ENCODE results near the gene CCDC71L.

DNA sequence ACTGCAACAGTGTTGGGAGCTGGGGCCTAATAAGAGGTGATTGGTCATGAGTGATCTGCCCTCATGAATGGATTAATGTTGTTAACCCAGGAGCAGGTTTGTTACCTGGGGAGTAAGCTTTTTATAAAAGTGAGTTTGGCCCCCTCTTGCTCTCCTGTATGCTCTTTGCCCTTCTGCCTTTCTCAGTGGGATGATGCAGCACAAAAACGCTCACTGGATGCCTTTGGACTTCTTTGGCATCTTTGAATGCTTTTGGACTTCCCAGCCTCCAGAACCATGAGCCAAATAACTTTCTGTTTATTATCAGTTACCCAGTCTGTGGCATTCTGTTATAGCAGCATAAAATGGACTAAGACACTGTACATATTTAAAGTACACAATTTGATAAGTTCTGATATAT, 48.5 kb downstream of the CCDC71L start:
- TF ChIP-seq, protein P1, sequence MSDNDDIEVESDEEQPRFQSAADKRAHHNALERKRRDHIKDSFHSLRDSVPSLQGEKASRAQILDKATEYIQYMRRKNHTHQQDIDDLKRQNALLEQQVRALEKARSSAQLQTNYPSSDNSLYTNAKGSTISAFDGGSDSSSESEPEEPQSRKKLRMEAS (IDR thresholded peaks at IDR 0.05), result no peak
- TF ChIP-seq, protein P2, sequence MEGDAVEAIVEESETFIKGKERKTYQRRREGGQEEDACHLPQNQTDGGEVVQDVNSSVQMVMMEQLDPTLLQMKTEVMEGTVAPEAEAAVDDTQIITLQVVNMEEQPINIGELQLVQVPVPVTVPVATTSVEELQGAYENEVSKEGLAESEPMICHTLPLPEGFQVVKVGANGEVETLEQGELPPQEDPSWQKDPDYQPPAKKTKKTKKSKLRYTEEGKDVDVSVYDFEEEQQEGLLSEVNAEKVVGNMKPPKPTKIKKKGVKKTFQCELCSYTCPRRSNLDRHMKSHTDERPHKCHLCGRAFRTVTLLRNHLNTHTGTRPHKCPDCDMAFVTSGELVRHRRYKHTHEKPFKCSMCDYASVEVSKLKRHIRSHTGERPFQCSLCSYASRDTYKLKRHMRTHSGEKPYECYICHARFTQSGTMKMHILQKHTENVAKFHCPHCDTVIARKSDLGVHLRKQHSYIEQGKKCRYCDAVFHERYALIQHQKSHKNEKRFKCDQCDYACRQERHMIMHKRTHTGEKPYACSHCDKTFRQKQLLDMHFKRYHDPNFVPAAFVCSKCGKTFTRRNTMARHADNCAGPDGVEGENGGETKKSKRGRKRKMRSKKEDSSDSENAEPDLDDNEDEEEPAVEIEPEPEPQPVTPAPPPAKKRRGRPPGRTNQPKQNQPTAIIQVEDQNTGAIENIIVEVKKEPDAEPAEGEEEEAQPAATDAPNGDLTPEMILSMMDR (IDR thresholded peaks at IDR 0.05; ENCODE audit: low read depth, low read length, missing input control), result no peak
- TF ChIP-seq YY1 (IDR thresholded peaks at IDR 0.05), result no peak
- TF ChIP-seq RAD21 (IDR thresholded peaks at IDR 0.05), result no peak
